SKM-1 (cell line): ENCODE measurements around the gene TIGD6.

ENCODE experiments used
- DNase-seq: peaks from one replicate; lab custom pipeline; 2025; ENCODE audit not compliant: unreplicated experiment; lab: John Stamatoyannopoulos, UW

The TIGD6 gene

DNA sequence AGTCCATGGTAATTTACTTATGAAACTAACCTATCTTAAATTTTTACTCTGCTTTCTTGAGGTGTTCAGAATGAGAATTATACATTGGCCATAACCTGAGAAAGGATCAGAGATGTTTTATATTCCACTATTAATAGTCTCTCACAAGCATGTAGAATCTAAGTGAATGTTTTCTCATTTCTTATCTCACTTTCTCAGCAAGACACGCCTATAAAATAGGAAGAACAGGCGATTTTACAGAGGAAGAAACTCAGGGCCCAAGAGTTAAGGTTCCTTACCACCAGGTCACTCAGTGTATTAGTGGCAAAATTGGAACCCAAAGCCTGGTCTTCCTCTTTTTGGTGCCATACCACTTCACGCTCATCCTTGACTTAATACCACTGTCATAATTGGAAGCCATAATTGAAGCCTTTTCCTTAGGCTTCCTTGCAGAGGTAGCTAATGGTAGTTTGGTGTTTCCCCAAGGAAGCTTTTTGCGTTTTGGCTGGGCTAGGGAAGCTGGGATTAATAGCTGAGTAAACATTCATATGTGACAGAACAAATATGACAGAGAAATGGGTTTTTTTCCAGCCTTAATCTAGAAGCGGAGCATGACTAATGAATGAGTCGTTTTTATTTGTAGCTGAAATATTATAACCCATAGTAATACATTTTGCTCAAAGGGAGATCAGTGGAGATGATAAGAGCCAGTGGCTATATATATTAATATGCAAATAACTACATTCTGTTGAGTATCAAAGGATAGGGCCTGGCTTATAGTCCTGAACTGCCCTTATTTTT lies 17.0 kb upstream of the TIGD6 start:
- no peak for DNase-seq

GRCh38 chr5:150016537-150016936 lies 16.1 kb upstream of the TIGD6 start:
- no peak for DNase-seq

DNA sequence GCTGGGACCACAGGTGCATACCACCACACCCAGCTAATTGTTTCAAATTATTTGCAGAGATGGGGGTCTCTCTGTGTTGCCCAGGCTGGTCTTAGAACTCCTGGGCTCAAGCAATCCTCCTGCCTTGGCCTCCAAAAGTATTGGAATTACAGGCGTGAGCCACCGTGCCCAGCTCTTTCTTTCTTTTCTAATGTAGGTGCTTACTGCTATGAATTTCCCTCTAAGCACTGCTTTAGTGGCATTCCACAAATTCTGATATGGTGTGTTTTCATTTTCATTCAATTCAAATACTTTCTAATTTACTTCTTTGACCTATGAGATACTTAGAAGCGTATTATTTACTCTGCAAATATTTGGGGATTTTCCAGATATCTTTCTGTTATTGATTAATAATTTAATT lies 15.0 kb upstream of the TIGD6 start:
- no peak for DNase-seq

DNA sequence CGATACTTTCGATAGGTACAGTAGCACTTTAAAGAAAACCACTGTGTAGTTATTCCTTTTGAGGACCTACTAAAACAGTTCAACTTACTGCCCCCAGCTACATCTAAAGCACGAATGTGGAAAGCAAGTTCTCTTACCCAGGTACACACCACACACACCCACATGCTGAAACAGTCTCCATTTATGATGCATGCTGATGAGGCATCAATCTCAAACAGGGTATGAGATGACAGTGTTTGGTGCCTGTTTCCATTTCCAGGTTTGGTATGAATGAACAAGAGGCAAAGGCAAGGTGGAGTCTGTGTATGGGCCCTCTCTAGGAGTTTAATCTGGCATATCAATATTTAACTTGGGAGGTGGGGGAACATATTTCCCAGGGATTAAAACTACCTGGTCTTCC lies 14.0 kb upstream of the TIGD6 start:
- no peak for DNase-seq

- DNase-seq, result no peak
Measured at GRCh38 chr5:150013931-150014330, 13.5 kb upstream of the TIGD6 start.

DNA sequence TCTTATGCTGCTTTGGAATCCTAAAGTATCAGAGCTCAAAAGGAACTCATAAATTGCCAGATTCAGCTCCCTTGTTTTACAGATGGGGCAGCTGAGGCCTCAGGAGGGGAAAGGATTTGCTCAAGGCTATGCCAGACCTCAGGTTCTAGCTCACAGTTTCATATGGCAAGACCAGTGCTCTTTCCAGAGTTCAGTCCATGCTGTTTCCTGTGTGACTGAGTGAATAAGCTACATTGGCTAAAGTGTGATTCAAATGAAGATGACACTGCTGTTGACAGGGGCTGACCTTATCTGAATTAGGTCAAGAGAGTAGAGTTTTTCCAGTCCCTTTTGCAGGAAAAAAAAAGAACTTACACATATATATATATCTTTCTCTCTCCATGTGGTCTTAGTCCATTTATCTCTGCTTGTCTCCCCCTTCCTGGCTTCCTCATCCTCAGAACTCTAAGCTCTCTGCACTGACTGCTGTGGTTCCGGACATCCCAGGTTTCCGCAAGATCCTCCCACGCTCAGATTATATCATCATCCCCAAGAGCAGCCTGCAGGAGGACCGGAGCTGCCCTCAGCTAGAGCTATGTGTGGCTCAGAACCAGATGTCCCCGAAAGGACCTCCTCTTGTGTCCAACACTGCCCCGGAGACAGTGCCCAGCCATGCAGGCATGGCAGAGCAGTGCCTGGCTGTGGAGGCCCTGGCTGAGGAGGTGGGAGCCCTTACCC lies 9.4 kb upstream of the TIGD6 start:
- DNase-seq, result no peak

- DNase-seq, result no peak
Measured at GRCh38 chr5:150007050-150007449, 6.6 kb upstream of the TIGD6 start.

DNA sequence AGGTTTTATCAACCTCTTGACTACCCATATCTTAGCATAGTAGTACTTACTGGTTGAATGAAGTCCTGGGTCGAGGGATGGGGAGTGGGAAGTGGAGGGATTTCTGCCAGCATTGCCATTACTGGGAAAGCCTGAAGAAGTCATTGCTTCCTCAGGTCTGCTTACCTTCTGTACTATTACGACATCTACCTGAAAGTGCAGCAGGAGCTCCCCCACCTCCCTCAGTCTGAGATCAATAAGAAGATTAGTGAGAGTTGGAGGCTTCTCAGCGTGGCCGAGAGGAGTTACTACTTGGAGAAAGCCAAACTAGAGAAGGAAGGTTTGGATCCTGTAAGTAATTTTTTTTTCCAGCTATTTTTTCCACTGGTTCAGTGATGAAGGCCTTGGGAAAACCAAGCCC lies 5.9 kb upstream of the TIGD6 start:
- no peak for DNase-seq

DNA sequence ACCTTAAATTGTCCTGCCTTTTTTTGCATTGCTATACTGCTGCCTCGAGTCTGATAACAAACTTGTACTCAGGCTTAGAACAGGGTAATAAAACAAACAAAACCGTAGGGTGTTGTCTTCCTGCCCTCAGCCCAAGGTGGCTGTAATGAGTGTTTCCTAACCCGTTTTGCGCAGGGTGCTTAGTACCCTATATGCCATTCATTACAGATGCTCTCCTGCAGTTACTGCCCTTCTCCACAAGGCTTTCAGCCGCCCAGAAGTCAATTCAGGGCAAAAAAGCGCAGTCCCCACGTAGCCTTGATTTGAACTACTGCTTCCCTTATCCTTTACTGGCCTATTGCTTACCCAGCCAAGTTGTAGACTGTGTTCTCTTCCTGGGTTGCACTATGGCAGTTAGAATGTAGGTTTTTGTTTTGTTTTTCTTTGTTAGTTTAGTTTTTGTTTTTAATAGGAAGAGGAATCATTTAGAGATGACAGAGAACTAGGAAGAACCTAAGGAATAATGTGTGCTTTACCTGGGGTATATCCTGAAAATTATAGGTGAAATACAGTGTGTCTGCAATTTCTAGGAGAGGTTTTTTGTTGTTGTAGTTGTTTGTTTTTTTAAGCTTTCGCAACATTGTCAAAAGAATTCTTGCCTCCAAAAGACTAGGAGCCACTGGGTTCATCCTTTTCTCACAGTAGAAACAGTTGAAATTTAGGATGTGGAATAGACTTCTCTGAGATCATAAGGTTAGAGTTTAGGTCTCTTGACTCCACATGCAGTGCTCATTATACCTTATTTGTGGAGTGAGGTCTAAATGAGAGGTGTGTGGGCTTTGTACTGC lies 1.4 kb upstream of the TIGD6 start:
- peak; percentile 59 for DNase-seq

DNA sequence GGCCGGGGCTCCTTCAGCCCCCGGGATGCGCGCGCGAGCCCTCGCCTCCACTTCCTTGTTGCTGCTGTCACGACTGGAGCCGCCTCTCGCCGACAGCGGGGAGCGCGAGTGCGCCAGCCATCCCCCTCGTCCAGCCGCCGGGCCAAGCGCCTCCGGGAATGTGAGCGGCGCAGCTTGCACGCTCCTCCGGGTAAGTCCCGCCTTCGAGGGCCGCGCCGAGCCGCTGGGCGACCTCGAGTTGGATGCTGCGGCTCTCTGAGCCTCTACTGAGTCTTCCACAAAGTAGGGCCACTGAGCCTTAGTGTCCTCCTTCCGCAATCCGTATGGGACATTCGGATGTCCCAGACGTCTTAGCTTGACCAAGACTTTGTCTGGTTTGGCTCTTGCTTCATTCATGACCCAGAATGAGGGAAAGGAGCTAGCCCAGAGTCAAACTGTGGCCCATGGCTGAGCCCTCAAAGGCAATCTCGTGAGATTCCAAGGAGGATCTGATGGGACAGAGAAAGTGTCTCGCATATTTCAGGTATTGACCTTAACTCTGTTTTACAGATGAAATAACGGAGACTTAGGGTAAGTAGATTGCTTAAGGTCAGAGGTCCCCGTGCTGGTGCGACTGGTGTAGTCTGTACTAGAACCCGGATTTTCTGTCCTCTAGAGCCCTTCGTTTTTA lies 671 bp upstream of the TIGD6 start:
- peak; percentile 37 for DNase-seq

DNA sequence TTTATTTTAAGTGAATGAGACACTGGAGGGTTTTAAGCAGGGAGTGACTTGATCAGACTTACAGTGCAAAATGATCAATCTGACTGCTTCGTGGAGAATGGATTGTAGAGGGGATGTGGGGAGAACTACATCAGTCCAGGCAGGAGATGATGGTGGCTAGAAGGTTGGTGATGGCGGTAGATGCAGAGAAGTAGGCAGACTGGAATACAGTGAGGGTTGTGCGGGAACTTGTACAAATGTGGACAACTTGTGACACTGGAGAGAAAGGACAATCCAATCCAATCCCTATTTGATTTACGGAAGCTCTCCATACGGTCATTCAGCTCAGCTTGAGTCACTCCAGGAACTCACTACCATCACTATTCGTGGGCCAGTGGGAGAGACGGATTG lies 593 bp downstream of the TIGD6 start:
- no peak for DNase-seq

DNA sequence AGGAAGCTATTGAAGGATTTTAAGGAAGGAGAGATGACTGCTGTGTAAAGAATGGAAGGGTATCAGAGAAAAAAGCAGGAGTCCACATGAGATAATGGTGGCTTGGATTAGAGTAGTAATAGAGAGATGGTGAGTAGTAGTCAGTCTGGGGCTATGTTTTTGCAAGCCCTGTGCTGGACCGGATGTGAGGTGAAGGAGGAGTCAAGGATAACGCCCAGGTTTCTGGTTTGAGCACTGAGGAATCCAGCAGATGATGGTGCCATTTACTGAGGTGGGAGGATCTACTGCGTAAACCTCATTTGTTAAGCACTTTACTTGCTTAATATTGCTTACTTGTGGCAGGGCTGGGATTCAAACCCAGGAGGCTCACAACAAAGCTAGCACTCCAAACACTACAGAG lies 1.1 kb downstream of the TIGD6 start:
- no peak for DNase-seq

DNA sequence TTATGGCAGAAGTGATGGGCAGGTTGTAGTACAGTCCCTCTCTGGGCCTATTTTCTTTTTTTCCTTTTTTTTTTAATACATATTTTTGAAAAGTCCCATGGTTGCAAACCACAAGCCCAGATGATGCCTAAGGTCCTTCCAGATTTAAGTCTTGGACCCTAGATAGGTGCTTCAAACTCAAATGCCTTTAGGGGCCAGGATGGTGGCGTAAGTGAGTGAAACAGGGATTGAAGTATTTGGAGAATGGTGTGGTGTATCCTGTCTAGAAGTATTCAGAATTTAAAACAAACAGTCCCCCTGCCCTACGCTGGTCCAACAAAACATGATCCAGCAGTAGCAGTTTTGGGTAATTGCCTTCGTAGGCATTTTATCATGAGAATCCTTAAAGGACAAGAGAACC lies 2.2 kb downstream of the TIGD6 start:
- DNase-seq, result no peak

- DNase-seq, result no peak
Measured at GRCh38 chr5:149996205-149996890, 4.1 kb downstream of the TIGD6 start.

DNA sequence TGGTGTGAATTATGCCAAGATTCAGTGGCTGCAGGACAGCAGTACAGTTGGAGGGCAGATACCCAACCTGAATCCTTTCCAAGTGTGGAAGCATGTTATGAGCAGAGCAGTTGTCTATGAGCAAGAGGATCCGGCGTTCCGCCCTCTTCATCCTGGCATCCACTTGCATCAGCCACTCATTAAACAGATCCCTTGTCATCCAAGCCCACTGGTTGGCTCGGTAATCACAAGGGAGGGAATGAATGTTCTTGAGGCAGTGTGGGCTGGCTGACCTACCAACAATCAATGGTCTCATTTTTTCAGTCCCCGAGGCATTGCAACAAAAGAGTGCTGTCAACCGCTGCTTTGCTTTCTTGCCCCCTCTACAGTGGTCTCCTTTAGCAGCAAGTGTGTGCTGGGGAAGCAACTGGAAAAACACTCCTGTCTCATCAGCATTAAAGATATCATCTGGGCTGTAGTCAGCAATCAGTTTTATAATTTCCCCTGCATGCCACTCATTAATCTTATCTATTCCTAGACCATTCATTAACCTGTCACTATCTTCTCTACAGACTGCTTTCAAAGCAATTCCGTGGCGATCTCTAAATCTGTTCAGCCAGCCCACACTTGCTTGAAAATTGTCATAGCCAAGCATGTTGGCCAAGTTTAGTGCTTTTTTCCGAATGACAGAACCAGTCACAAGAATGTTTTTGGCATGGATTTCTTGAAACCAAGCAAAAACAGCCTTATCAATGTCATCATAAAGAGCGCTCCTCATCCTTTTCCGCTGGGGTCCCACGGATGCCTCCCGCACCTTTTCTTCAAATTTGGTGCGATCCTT lies 4.9 kb downstream of the TIGD6 start:
- no peak for DNase-seq

GRCh38 chr5:149993471-149993870 lies 7.0 kb downstream of the TIGD6 start:
- DNase-seq, result no peak

DNA sequence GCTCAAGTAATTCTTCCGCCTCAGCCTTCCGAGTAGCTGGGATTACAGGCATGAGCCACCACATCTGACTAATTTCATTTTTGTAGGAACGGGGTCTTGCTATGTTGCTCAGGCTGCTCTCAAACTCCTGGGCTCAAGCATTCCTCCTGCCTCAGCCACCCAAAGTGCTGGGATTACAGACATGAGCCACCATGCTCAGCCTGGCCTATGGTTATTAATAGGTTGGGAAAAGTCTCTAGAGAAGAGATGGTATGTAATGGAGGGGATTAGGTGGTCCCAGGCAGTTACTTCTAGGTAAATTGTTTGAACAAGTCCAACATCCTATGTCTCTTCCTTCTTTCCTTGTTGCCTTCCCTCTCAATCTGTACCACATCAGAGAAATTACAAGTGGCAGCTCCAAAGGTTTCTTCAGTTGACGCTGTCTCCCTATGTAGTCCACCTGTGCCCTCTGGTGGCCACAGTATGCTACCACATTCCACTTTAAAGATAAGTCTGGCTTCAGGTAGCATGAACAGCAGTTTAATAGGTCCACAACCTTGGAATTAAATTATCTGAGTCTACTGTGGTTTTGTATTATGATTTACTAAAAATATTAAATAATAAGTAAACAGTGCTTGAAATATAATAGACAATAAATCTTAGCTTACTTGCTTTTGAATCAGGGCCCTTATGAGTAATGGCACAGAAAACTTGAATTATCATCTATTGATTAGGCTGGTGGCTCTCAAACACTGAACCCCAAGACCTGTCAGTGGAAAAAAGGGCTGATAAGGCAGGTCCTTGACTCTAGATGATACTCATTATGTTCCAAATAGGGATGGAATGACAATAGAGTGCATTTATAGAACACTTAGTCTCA lies 9.7 kb downstream of the TIGD6 start:
- peak; percentile 59 for DNase-seq

DNA sequence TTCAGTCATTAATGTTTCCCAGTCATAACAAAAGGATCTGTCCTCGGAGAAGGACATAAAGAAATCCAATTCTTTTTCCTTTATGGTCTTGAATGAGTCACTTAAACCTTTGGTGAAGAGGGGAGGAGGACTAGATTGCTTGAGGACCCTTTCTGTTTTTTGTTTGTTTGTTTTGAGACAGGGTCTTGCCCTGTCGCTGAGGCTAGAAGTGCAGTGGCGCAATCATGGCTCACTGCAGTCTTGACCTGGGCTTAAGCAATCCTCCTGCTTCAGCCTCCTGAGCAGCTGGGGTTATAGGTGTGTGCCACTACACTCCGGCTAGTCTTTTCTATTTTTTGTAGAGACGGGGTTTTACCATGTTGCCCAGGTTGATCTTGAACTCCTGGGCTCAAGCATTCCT lies 12.3 kb downstream of the TIGD6 start:
- no peak for DNase-seq

DNA sequence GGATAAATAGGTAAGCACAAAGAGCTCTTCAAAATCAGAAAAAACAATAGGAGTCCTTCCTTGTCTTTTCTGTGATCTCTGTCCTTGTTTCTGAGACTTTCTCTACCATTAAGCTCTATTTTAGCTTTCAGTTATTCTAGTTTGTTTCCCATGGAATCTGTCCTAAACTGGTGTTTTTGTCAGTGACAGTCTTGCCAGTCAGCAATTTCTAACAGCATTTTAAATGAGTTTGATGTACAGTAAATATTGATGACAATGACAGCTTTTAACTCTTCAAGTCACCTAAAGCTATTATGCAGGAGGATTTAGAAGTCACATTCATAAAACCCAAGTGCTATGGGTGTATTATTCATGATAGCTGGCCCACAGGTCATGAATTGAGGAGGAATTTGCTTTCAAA lies 17.9 kb downstream of the TIGD6 start:
- DNase-seq, result no peak
